ENCODE results near the gene NBL1.

DNA sequence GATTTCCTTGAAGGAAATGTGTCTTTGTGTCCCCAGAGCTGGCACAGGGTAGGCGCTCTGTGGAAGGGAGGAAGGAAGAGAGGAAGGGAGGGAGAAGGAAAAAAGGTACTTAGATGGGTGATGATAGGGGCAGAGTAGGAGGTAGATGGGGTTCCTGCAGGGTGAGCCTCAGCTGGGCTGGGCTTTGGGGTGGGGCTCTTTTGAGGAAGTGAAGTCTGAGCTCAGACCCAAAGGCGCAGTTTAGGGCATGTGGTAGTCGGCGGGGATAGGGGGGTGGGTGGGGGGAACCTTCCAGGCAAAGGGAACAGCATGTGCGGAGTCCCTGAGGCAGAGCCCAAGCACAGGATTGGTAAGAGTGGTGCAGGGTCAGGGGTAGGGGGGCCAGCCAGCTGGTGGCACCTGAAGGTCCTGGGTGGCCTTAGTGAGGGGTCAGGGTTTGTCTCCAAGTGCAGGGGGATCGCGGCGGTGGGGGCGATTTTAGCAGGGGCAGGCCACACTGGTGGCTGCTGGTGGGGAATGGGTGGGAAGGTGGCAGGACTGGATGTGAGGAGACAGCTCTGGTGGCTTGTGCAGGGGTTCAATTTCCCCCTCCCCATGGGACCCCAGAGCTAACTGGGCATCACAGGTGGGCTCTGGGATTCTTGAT is 12.1 kb downstream of the NBL1 start:
- TF ChIP-seq, protein P1, sequence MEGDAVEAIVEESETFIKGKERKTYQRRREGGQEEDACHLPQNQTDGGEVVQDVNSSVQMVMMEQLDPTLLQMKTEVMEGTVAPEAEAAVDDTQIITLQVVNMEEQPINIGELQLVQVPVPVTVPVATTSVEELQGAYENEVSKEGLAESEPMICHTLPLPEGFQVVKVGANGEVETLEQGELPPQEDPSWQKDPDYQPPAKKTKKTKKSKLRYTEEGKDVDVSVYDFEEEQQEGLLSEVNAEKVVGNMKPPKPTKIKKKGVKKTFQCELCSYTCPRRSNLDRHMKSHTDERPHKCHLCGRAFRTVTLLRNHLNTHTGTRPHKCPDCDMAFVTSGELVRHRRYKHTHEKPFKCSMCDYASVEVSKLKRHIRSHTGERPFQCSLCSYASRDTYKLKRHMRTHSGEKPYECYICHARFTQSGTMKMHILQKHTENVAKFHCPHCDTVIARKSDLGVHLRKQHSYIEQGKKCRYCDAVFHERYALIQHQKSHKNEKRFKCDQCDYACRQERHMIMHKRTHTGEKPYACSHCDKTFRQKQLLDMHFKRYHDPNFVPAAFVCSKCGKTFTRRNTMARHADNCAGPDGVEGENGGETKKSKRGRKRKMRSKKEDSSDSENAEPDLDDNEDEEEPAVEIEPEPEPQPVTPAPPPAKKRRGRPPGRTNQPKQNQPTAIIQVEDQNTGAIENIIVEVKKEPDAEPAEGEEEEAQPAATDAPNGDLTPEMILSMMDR (conservative IDR thresholded peaks at IDR 0.05 in 1 of 2, IDR thresholded peaks at IDR 0.05 in 1 of 2; ENCODE audit: low read depth in 1 of 2, low read length in 2 of 2) = no peak
- no peak for TF ChIP-seq EZH2 (IDR thresholded peaks at IDR 0.05; ENCODE audit: low read length, missing control alignments)

All from fibroblast of lung (primary cell).